ENCODE results near the gene WBP1.
A peak's percentile ranks its signal among the peaks of the same experiment; 100 is the strongest.
"Not testable (repeated sequence)": the region's sequence is repeated elsewhere in the genome, so short reads cannot be mapped to it uniquely, and the experiment has no call there.

The WBP1 gene

GRCh38 chr2:74458132-74458937 lies at the start of gene WBP1:
TSS of gene WBP1 (plus strand) at chr2:74458438. CDS start at chr2:74458603, 165 bp downstream.
- peak; percentile 100 for DNase-seq

GRCh38 chr2:74413001-74413698 lies 45.1 kb upstream of the WBP1 start:
- DNase-seq, result no peak

- no peak for DNase-seq
These were observed 43.8 kb upstream of the WBP1 start for GRCh38 chr2:74414441-74414840.

GRCh38 chr2:74414881-74415761 lies 43.1 kb upstream of the WBP1 start:
- DNase-seq, result no peak

GRCh38 chr2:74415762-74416395 lies 42.4 kb upstream of the WBP1 start:
- no peak for DNase-seq

GRCh38 chr2:74416778-74417177 lies 41.5 kb upstream of the WBP1 start:
- DNase-seq, result no peak

GRCh38 chr2:74417197-74417596 lies 41.0 kb upstream of the WBP1 start:
- DNase-seq, result no peak

GRCh38 chr2:74417763-74418162 lies 40.5 kb upstream of the WBP1 start:
- DNase-seq, result no peak

- DNase-seq, result no peak
These were observed 39.9 kb upstream of the WBP1 start for GRCh38 chr2:74418312-74418711.

GRCh38 chr2:74419345-74419744 lies 38.9 kb upstream of the WBP1 start:
- no peak for DNase-seq

GRCh38 chr2:74420006-74420405 lies 38.2 kb upstream of the WBP1 start:
- no peak for DNase-seq

- DNase-seq, result not testable (repeated sequence)
These were observed 37.7 kb upstream of the WBP1 start for GRCh38 chr2:74420443-74421103.

- peak; percentile 58 for DNase-seq
These were observed 36.9 kb upstream of the WBP1 start, which contains the start of the genes C2orf81 and WDR54 for GRCh38 chr2:74421221-74421870. TSS of gene C2orf81 (minus strand) at chr2:74421619. CDS start at chr2:74421560, 59 bp downstream. TSS of gene WDR54 (plus strand) at chr2:74421730. CDS start at chr2:74422154, 424 bp downstream.

GRCh38 chr2:74423231-74424095 lies 34.8 kb upstream of the WBP1 start:
- no peak for DNase-seq

GRCh38 chr2:74424139-74424992 lies 33.9 kb upstream of the WBP1 start:
- DNase-seq, result no peak

GRCh38 chr2:74424995-74425406 lies 33.2 kb upstream of the WBP1 start:
- DNase-seq, result no peak

GRCh38 chr2:74425523-74425922 lies 32.7 kb upstream of the WBP1 start:
- DNase-seq, result no peak

GRCh38 chr2:74426181-74426758 lies 32.0 kb upstream of the WBP1 start:
- DNase-seq, result no peak

GRCh38 chr2:74427551-74427950 lies 30.7 kb upstream of the WBP1 start:
- no peak for DNase-seq
